ENCODE results near the gene USP46.

GRCh38 chr4:52701207-52701606, 42.1 kb upstream of the USP46 start:
- TF ChIP-seq CTCF (conservative IDR thresholded peaks at IDR 0.05; ENCODE audit: low read depth, low read length) (no peak), EZH2 (IDR thresholded peaks at IDR 0.05; ENCODE audit: borderline replicate concordance, low read depth, low read length, poor library complexity, severe bottlenecking) (no peak)
